NB4 (cell line): Measurements from ENCODE around the gene RSPH6A.

Experiments
- DNase-seq: peaks from one replicate; pipeline ENCODE4 v3.0.0; 2010; ENCODE audit warnings: low read depth
- H3K4me3 ChIP-seq: one replicate; pipeline ENCODE4 v1.5.1; 2011; ENCODE audit warnings: mild to moderate bottlenecking, low read depth, low read length, moderate library complexity
- CTCF ChIP-seq: IDR thresholded peaks from one replicate; pipeline ENCODE4 v1.5.1; 2012; ENCODE audit warnings: low read depth, low read length
- MYC ChIP-seq: IDR thresholded peaks from 2 replicates; pipeline ENCODE4 v1.6.1; 2011; ENCODE audit warnings: low read depth, low read length
- POLR2A ChIP-seq: IDR thresholded peaks from 2 replicates; pipeline ENCODE4 v1.6.1; 2011; ENCODE audit warnings: mild to moderate bottlenecking; ENCODE audit not compliant: insufficient read length; ENCODE audit errors: extremely low read depth
- TF ChIP-seq, protein P1 (sequence below): IDR thresholded peaks from 2 replicates; pipeline ENCODE4 v1.6.1; 2011; ENCODE audit warnings: low read depth, low read length

RSPH6A gene

DNA sequence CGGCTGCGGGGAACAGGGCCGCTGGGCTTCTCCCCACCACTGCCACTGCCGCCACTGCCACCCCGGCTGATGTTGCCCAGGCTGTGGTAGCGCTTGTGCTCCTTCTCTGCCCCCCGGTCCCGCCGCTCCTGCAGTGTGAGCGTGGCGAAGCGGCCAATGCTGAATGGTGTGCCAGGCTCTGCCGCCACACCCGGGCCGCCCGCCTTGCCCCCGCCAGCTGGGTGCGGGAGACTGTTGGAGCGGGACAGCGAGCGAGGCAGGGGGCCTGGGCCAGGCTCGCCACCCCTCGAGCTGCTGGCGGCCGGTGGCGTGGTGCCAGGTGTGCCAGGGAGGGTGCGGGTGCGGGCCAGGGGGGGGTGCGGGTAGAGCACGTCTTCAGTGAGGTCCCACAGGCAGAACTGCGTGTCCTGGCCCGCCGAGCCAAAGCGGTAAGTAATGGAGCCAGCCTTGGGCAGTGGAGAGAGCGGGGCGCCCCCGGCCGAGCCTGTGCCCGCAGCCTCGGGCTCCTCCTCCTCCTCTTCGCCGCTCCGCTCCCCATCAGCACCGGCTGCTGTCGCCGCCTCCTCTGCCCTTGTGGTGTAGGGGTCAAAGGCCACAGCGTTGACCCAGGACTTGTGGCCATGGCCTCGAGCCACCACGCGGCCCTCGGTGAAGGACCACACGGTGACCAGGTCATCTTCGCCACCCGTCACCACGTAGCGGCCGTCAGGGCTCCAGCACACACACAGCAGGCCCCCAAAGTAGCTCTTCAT lies 29.2 kb downstream of the RSPH6A start:
- no peak overlapping the region for H3K4me3 ChIP-seq
- no peak for DNase-seq
- TF ChIP-seq, protein P1, sequence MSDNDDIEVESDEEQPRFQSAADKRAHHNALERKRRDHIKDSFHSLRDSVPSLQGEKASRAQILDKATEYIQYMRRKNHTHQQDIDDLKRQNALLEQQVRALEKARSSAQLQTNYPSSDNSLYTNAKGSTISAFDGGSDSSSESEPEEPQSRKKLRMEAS = no peak
- TF ChIP-seq POLR2A (no peak), CTCF (no peak), MYC (no peak)

GRCh38 chr19:45785097-45785496 lies 30.0 kb downstream of the RSPH6A start:
- no peak overlapping the region for H3K4me3 ChIP-seq
- TF ChIP-seq CTCF = no peak
- no peak for TF ChIP-seq MYC
- TF ChIP-seq, protein P1 = no peak
- TF ChIP-seq POLR2A = no peak
- no peak for DNase-seq

DNA sequence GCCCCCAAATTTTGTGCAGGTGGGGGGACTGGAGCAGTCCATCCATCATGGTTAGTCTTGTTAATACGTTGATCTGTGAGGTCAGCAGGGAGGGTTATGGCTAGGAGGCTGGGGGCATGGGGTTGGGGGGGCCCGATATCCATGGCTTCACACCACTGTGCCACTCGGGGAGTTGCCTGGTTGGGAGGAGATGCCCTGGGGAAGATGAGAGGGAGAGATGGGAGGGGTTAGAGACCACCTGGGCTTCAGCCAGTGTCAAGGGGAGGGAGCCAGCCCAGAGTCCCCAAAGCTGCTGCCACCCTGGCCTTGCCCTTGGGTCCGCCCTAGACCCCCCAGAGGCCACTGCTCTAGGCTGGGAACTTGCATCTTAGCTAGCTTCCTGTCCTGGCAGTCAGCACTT lies 31.0 kb downstream of the RSPH6A start:
- DNase-seq = no peak
- TF ChIP-seq, protein P1 = no peak
- TF ChIP-seq CTCF = no peak
- no peak for TF ChIP-seq MYC
- TF ChIP-seq POLR2A = no peak
- no peak overlapping the region for H3K4me3 ChIP-seq

DNA sequence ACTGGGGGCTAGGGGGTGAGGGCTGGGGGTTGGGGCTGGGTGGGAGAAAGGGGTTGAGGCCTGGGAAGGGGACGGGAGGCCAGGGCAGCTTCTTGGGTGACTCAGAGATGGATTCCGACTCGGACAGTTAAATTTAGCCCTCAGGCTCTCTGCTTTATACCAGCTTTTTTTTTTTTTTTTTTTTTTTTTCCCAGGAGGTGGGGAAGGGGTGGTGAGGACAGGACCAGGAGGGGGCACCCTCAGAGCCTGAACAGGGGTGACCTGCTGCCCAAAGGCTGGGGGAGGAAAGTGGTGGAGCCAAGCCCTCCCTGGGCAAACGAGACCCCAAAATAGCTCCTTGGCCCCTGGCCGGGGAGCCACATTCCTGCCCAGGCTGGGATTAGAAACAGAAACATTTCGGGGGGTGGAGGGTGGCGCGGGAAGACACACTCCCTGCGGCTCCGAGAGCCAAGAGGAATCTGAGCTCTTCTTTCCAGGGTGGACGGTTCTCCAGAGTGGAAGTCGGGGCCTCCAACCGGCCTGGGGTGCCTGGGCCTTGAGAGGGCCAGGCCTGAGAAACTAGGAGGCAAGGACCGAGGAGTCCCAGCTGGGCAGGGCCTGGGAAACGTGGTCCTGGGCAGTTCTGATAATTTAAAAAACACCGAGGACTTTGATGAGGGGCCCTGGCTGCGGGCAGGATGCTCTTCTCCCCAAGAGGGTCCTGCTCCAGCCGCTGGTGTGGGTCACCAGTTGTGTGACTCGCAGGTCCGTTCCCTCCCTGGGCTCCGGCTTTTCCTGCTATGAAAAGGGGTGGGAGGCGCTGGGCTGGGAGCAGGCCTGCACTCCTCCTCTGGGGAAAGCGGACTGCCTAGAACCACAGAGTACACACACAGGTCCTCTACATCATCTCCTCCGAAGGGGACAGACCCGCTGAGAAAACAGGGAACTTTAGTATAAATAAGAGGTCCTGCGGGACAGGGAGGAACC lies 32.0 kb downstream of the RSPH6A start:
- DNase-seq = no peak
- TF ChIP-seq CTCF = no peak
- no peak for TF ChIP-seq MYC
- TF ChIP-seq, protein P1 = no peak
- no peak for TF ChIP-seq POLR2A
- no peak overlapping the region for H3K4me3 ChIP-seq

GRCh38 chr19:45782162-45782691 lies 32.9 kb downstream of the RSPH6A start, which contains the start of gene DMPK:
Gene DMPK (minus strand): TSS chr19:45782490. CDS start chr19:45782352, 138 bp downstream.
- DNase-seq = no peak
- H3K4me3 ChIP-seq = no peak within 1 kb of the TSS
- TF ChIP-seq POLR2A = no peak
